Measurements from ENCODE around the gene ULBP1.
"Not testable (repeated sequence)": the region's sequence is repeated elsewhere in the genome, so short reads cannot be mapped to it uniquely, and the experiment has no call there.

GRCh38 chr6:150013785-150014622, 50.3 kb downstream of the ULBP1 start:
- not testable (repeated sequence) for TF ChIP-seq POLR2A, CTCF (IDR thresholded peaks at IDR 0.05)

Measured in transverse colon (tissue), 3 donors.